Activated T-cell treated with anti-CD3 and anti-CD28 coated beads for 24 hours (primary cell): ENCODE results near the gene CCNI.
"Not testable (repeated sequence)": the region's sequence is repeated elsewhere in the genome, so short reads cannot be mapped to it uniquely, and the experiment has no call there.

ENCODE experiments used
- DNase-seq: peaks from one replicate; pipeline ENCODE4 v3.0.0-alpha.2; 2020; ENCODE audit warnings: low read depth

CCNI gene

GRCh38 chr4:77080806-77081205 lies 5.0 kb upstream of the CCNI start:
- not testable (repeated sequence) for DNase-seq

GRCh38 chr4:77079281-77079680 lies 3.5 kb upstream of the CCNI start:
- no peak for DNase-seq

GRCh38 chr4:77078401-77078800 lies 2.6 kb upstream of the CCNI start:
- no peak for DNase-seq

- DNase-seq = no peak
Observed at GRCh38 chr4:77076889-77077635, 1.3 kb upstream of the CCNI start.

GRCh38 chr4:77074981-77075855 lies 571 bp downstream of the CCNI start:
- peak; percentile 59 for DNase-seq

- DNase-seq = no peak
Observed at GRCh38 chr4:77074381-77074831, 1.4 kb downstream of the CCNI start.

- no peak for DNase-seq
Observed at GRCh38 chr4:77073981-77074380, 1.8 kb downstream of the CCNI start.

- no peak for DNase-seq
Observed at GRCh38 chr4:77073106-77073809, 2.5 kb downstream of the CCNI start.

- DNase-seq = no peak
Observed at GRCh38 chr4:77072195-77072753, 3.5 kb downstream of the CCNI start.

- DNase-seq = not testable (repeated sequence)
Observed at GRCh38 chr4:77069514-77069913, 6.3 kb downstream of the CCNI start.

GRCh38 chr4:77065382-77065781 lies 10.4 kb downstream of the CCNI start:
- DNase-seq = no peak

GRCh38 chr4:77062856-77063255 lies 12.9 kb downstream of the CCNI start:
- no peak for DNase-seq

- DNase-seq = peak; percentile 52
Observed at GRCh38 chr4:77052352-77052751, 23.4 kb downstream of the CCNI start.

- no peak for DNase-seq
Observed at GRCh38 chr4:77050962-77051361, 24.8 kb downstream of the CCNI start.

GRCh38 chr4:77047037-77047436 lies 28.8 kb downstream of the CCNI start:
- DNase-seq = no peak

- no peak for DNase-seq
Observed at GRCh38 chr4:77045490-77045889, 30.3 kb downstream of the CCNI start.

- no peak for DNase-seq
Observed at GRCh38 chr4:77044461-77045150, 31.2 kb downstream of the CCNI start.

- no peak for DNase-seq
Observed at GRCh38 chr4:77043507-77044136, 32.2 kb downstream of the CCNI start.

GRCh38 chr4:77040854-77041725 lies 34.7 kb downstream of the CCNI start:
- DNase-seq = no peak

GRCh38 chr4:77040270-77040669 lies 35.5 kb downstream of the CCNI start:
- DNase-seq = no peak
